IPS DF 6.9 (cell line): ENCODE data around the gene LAMB4.
"Not testable (repeated sequence)": the region's sequence is repeated elsewhere in the genome, so short reads cannot be mapped to it uniquely, and the experiment has no call there.

Source experiments
- DNase-seq: peaks from one replicate; pipeline ENCODE4 v3.0.0-alpha.2; 2013; ENCODE audit warnings: low read depth, low spot score
- H3K27ac ChIP-seq: one replicate; pipeline ENCODE4 v1.5.1; 2013; ENCODE audit warnings: low read length, control low read depth
- H3K27me3 ChIP-seq: 2 replicates; pipeline ENCODE4 v1.6.1; 2013; ENCODE audit warnings: mild to moderate bottlenecking, low read length; ENCODE audit not compliant: control insufficient read depth, insufficient read depth
- H3K36me3 ChIP-seq: 2 replicates; pipeline ENCODE4 v1.6.1; 2013; ENCODE audit warnings: low read length; ENCODE audit not compliant: control insufficient read depth, insufficient read depth
- H3K4me1 ChIP-seq: 2 replicates; pipeline ENCODE4 v1.6.1; 2013; ENCODE audit warnings: low read length; ENCODE audit not compliant: control insufficient read depth, insufficient read depth
- H3K4me3 ChIP-seq: 2 replicates; pipeline ENCODE4 v1.5.1; 2013; ENCODE audit warnings: mild to moderate bottlenecking, low read length
- H3K9me3 ChIP-seq: 2 replicates; pipeline ENCODE4 v1.6.1; 2013; ENCODE audit warnings: low read length, inconsistent platforms; ENCODE audit not compliant: control insufficient read depth, insufficient read depth
- WGBS: extraction: QIAGEN DNeasy Blood & Tissue Kit; methylation state at CpG from one replicate; pipeline ENCODE4 v1.1.7; 2013; ENCODE audit warnings: mixed read lengths, missing lambda C conversion rate; ENCODE audit not compliant: insufficient read length, insufficient coverage; 5-methylcytosine and 5-hydroxymethylcytosine counted together

LAMB4 gene

DNA sequence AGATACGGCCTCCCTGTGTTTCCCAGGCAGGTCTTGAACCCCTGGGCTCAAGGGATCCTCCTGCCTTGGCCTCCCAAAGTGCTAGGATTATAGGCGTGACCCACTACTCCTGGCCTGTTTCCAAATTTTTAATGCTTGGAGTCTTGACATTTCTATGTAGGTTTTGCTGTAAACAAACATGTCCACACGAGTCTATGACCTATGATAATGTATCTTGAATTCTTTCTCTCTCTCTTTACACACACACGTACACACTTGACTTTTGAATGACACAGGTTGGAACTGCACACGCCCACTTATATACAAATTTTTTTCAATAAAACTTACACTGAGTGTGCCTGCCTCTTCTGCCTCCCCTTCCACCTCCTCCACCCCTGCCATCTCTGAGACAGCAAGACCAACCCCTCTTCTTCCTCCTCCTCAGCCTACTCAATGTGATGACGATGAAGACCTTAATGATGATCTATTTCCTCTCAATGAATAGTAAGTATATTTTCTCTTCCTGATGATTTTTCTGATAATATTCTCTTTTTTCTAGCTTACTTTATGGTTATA is 83.1 kb downstream of the LAMB4 start:
- no peaks in the 10 kb centered on the region for H3K4me1 ChIP-seq
- no peaks in the 10 kb centered on the region for H3K9me3 ChIP-seq
- DNase-seq: no peak
- H3K4me3 ChIP-seq: no peak overlapping the region
- no CpG with 5 or more reads among the region's 6 CpGs for WGBS
- H3K36me3 ChIP-seq: no peaks in the 10 kb centered on the region
- no peaks in the 10 kb centered on the region for H3K27me3 ChIP-seq
- H3K27ac ChIP-seq: no peak overlapping the region

DNA sequence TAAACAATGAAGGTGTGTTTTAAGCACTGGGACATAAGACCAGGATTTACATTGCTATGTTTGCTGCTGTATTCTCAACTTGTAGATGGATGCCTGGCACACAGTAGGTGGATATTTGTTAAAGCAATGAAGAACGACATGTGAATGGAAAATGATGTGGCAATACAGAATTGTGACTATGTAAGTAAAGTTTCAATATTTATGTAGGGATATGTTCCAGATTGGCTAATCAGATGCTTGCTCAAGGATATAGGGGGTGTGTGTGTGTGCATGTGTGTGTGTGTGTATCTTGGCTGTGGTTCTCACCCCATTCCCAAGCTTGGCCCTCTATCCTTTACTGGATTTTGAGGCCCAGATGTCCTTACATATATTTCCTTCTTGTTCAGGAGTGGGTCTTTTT is 84.5 kb downstream of the LAMB4 start:
- WGBS: no CpG with 5 or more reads among the region's 1 CpG
- Histone ChIP-seq H3K4me3 (no peak overlapping the region), H3K27ac (no peak overlapping the region), H3K36me3 (no peaks in the 10 kb centered on the region), H3K9me3 (no peaks in the 10 kb centered on the region), H3K27me3 (no peaks in the 10 kb centered on the region), H3K4me1 (no peaks in the 10 kb centered on the region)
- no peak for DNase-seq

DNA sequence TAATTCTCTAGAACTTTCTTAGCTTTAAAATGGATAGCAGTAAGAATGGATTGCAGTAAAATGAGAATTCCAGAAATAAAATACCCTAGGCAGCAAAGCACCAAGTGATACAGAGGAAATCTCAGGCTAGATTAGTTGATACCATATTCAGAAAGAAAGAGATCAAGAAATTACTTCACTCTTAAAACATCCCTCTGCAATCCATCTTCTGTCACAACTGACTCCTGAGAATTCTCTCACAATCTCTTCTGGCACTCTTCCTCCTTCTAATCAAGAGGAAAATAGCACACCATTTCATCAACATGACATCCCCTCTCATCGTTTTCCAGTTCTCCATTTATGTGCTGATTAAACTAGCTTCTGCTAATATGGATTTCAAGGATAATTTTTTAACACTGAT is 85.0 kb downstream of the LAMB4 start:
- H3K4me3 ChIP-seq: no peak overlapping the region
- no CpG with 5 or more reads among the region's 1 CpG for WGBS
- DNase-seq: no peak
- no peaks in the 10 kb centered on the region for H3K9me3 ChIP-seq
- H3K27ac ChIP-seq: no peak overlapping the region
- no peaks in the 10 kb centered on the region for H3K4me1 ChIP-seq
- H3K36me3 ChIP-seq: no peaks in the 10 kb centered on the region
- no peaks in the 10 kb centered on the region for H3K27me3 ChIP-seq

DNA sequence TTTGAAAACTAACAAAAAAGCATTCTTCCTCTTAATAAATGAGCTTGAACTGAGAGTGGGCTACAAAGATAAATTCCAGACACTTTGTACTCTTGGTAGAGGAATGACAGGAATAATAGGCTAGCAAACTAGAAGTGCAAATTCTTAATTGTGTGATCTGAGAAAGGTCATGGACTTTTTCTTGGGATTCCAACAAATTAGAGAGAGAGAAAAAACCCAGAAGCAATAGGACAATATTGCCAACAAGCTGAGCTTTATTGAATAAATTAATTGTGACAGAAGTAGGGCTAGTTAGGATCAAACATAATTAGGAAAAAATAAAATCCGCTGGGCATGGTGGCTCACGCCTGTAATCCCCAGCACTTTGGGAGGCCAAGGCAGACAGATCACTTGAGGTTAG is 85.8 kb downstream of the LAMB4 start:
- no peaks in the 10 kb centered on the region for H3K36me3 ChIP-seq
- H3K4me3 ChIP-seq: no peak overlapping the region
- no peak overlapping the region for H3K27ac ChIP-seq
- no peaks in the 10 kb centered on the region for H3K4me1 ChIP-seq
- no peak for DNase-seq
- H3K27me3 ChIP-seq: no peaks in the 10 kb centered on the region
- no CpG with 5 or more reads among the region's 2 CpGs for WGBS
- no peaks in the 10 kb centered on the region for H3K9me3 ChIP-seq

DNA sequence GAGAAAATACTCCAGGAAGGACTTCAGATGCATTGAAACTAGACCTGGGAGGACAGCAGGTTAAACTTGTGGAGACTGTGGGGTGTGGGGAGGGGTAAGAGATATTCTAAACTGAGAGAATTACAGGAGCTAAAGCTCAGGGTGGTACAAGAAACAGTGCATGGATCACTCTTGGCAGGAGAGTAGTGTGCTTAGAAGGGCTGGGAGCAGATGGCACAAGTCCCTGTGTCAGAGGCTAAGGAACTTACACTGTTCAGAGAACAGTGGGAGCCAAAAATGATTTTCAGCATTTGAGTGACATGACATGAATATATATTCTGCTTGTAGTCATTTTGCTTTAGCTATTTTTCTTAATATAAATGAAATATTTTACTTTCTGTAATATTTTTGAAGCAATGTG is 91.2 kb downstream of the LAMB4 start:
- Histone ChIP-seq H3K36me3 (no peaks in the 10 kb centered on the region), H3K4me1 (no peaks in the 10 kb centered on the region)
- DNase-seq: no peak

DNA sequence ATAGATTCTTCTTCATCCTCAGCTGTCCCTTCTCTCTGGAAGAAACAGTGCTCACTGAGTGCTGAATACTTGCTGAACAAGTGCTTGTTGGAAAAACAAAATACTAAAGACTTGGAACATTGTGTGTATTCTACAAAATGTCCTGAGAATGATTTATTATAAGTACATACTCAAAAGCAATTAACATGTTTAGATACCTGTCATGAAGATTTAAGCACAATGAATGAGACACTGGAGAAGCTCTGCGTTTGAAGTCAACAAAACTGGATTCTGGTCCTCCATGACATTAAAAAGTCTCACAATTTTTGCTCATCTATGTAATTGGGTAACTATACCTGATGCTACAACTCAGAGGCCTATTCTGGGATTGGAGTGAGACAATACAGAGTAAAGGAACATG is 92.4 kb downstream of the LAMB4 start:
- Histone ChIP-seq H3K27me3 (no peaks in the 10 kb centered on the region), H3K4me3 (no peak overlapping the region), H3K4me1 (peaks cover 2% of the 10 kb centered on the region; the same call in 1 of the 2 replicates), H3K36me3 (no peaks in the 10 kb centered on the region), H3K9me3 (no peaks in the 10 kb centered on the region), H3K27ac (no peak overlapping the region)
- WGBS: no CpG with 5 or more reads among the region's 1 CpG
- no peak for DNase-seq

More for the DNA sequence above, 91.2 kb downstream of the LAMB4 start:
- no peak overlapping the region for H3K4me3 ChIP-seq
- H3K27me3 ChIP-seq: no peaks in the 10 kb centered on the region
- H3K9me3 ChIP-seq: no peaks in the 10 kb centered on the region
- no peak overlapping the region for H3K27ac ChIP-seq

DNA sequence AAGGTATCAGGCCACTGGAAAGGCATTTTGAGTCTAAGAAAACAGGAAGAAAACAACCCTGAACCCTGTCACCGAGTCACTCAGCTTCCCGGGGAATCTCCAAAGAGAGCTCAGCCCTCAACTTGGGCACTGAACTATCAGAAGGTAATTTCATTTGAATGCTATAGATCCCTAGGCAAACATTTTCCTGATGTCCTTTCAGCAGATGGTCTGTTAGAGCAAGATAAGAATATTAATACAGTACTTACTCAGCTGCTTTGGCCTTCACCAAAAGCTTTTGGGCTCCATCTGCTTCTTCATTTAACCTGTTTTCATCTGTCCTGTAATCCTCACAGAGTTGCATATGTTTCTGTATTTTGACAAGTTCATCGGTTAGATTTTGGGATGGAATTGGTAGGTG is 93.0 kb downstream of the LAMB4 start:
- WGBS: no CpG with 5 or more reads among the region's 3 CpGs
- Histone ChIP-seq H3K27me3 (no peaks in the 10 kb centered on the region), H3K27ac (no peak overlapping the region), H3K36me3 (no peaks in the 10 kb centered on the region), H3K4me1 (peaks cover 2% of the 10 kb centered on the region; the same call in 1 of the 2 replicates), H3K9me3 (no peaks in the 10 kb centered on the region), H3K4me3 (no peak overlapping the region)
- DNase-seq: no peak

DNA sequence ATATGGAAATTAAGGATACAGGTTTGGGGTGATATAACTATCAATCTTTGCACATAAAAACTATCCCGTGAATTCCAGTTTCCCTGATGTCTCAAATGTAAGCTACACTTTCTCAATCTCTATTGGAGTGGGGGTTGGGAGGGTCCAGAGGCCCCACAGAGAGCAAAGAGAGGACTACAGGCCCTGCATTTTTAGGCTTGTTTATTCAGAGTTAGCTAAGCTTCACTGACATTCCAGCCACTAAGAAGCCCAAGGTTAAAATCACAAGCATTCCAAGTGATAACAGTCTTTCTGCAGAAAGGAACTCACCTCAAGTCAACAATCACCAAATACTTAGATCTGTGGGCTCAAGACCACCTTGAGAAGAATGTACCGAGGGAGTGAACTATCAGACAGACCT is 95.6 kb downstream of the LAMB4 start:
- H3K27me3 ChIP-seq: no peaks in the 10 kb centered on the region
- H3K27ac ChIP-seq: no peak overlapping the region

DNA sequence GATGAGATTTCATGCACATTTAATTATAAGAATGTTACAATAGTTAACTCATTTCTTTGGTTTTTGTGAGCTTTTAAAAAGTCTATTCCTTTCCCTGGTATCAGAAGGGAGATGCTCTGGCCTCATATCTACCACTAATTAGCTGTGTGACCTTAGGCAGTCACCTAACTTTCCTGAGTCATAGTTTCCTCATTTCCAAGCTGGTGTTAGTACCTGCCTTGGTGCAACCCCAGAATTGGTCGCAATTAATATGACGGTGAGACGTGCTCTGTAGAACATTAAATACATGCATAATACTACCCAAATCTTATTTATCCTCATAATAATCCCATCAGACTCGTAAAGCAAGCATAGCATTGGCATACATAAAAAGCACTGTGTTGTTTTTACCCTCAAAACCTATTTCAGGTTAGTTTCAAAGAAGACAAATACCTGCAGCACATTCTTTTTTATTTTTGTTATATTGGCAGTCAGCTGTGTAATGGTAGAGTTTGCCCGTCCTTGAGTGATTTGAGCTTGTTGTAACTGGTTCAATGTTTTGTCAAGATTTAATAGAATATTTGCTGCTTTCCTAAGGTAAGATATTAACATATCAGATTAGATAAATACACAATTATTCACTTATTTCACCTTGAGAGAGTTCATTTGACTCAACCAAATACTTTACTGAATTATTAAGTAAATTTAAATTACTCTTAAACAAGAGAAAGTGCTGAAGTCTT is 96.2 kb downstream of the LAMB4 start:
- H3K27me3 ChIP-seq: no peaks in the 10 kb centered on the region
- WGBS: no CpG with 5 or more reads among the region's 5 CpGs
- no peak overlapping the region for H3K27ac ChIP-seq
- H3K4me1 ChIP-seq: peaks cover 2% of the 10 kb centered on the region; the same call in 1 of the 2 replicates
- no peaks in the 10 kb centered on the region for H3K36me3 ChIP-seq
- H3K4me3 ChIP-seq: no peak overlapping the region
- H3K9me3 ChIP-seq: no peaks in the 10 kb centered on the region
- DNase-seq: no peak

More for the DNA sequence above, 95.6 kb downstream of the LAMB4 start:
- no peak overlapping the region for H3K4me3 ChIP-seq
- no CpG with 5 or more reads among the region's 2 CpGs for WGBS
- H3K9me3 ChIP-seq: no peaks in the 10 kb centered on the region
- no peaks in the 10 kb centered on the region for H3K36me3 ChIP-seq
- H3K4me1 ChIP-seq: peaks cover 2% of the 10 kb centered on the region; the same call in 1 of the 2 replicates
- DNase-seq: no peak

DNA sequence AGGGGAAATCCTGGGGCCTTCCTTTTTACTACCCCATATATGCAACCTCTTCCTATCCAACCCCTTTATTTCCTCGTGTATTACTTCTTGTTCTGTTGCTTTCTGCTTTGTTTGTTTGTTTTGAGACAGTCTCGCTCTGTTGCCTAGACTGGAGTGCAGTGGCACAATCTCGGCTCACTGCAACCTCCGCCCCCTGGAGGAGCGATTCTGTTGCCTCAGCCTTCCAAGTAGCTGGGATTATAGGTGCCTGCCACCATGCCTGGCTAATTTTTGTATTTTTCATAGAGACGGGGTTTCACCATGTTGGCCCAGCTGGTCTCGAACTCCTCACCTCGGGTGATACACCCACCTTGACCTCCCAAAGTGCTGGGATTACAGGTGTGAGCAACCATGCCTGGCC is 96.9 kb downstream of the LAMB4 start:
- H3K36me3 ChIP-seq, H3K27me3 ChIP-seq, H3K4me1 ChIP-seq, DNase-seq, H3K9me3 ChIP-seq, H3K4me3 ChIP-seq, H3K27ac ChIP-seq: not testable (repeated sequence)
- no CpG with 5 or more reads among the region's 8 CpGs for WGBS

DNA sequence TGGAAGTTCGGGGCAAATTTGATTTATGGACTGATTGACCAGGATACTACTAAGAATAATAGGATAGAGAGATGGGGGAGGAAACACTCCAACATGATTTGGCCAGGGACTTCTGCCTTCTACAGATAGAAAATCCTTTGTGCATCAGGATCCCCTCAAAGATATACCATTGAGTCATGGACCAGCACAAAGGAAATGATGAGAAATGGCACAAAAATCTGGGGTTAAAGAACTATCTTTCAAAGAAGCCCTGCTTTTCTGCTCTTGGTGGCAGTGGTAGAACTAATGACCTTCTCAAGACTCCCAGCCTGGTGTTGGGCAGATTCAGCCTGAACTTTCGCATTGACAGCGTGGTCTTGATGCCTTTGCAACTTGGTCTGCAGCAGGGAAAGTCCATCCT is 99.6 kb downstream of the LAMB4 start:
- no peak for DNase-seq
- Histone ChIP-seq H3K27me3 (no peaks in the 10 kb centered on the region), H3K4me3 (no peak overlapping the region), H3K27ac (no peak overlapping the region), H3K9me3 (no peaks in the 10 kb centered on the region), H3K36me3 (no peaks in the 10 kb centered on the region), H3K4me1 (peaks cover 2% of the 10 kb centered on the region; the same call in 1 of the 2 replicates)
- WGBS: no CpG with 5 or more reads among the region's 3 CpGs
